Mucosa of rectum (tissue), 2 donors: ENCODE data around the gene IQGAP3.

Source experiments
- H3K27ac ChIP-seq, 2 donors: one replicate each; pipeline ENCODE4 v1.7.0; 2013; ENCODE audit warnings: inconsistent platforms in 2 of 2, low read depth in 2 of 2, low read length in 2 of 2
- H3K27me3 ChIP-seq, 2 donors: one replicate each; pipeline ENCODE4 v1.7.0; 2013; ENCODE audit warnings: low read length in 2 of 2; ENCODE audit not compliant: control insufficient read depth in 2 of 2, insufficient read depth in 2 of 2
- H3K36me3 ChIP-seq, 2 donors: one replicate each; pipeline ENCODE4 v1.7.0; 2013; ENCODE audit warnings: low read length in 2 of 2; ENCODE audit not compliant: control insufficient read depth in 2 of 2, insufficient read depth in 2 of 2
- H3K4me1 ChIP-seq, 2 donors: one replicate each; pipeline ENCODE4 v1.7.0; 2013; ENCODE audit warnings: low read length in 2 of 2, mild to moderate bottlenecking in 1 of 2; ENCODE audit not compliant: control insufficient read depth in 2 of 2, insufficient read depth in 2 of 2
- H3K4me3 ChIP-seq, 2 donors: one replicate each; pipeline ENCODE4 v1.7.0; 2013; ENCODE audit warnings: low read length in 2 of 2
- H3K9ac ChIP-seq, 2 donors: one replicate each; pipeline ENCODE4 v1.7.0; 2013; ENCODE audit warnings: low read length in 2 of 2, low read depth in 1 of 2, mild to moderate bottlenecking in 1 of 2
- H3K9me3 ChIP-seq, 2 donors: one replicate each; pipeline ENCODE4 v1.7.0; 2013; ENCODE audit warnings: low read length in 2 of 2; ENCODE audit not compliant: control insufficient read depth in 2 of 2
- donor health status: healthy.
- donor health status: Normal muscosa, but diverticular disease.

Gene IQGAP3

DNA sequence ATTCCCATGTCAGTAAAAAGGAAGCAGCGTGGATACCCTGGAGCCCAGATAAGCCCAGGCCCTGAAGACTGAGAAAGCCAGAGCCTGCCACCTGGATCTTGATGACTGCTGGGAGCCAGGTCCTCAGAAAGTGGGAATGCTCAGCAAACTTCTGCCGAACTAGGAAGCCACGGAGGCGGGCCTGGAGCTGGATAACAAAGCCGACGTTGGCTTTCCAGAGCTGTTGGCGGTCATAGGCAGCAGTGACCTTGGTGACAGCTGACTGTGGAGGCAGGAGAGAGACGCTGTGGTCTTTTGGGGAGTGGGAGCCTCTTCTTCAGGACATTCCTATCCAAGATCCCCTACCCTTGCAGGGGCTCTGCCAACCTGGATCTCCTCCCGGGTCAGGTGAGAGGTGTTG is 24.4 kb downstream of the IQGAP3 start:
- H3K9ac ChIP-seq = no peak overlapping the region
- no peaks in the 10 kb centered on the region for H3K9me3 ChIP-seq
- no peaks in the 10 kb centered on the region for H3K36me3 ChIP-seq

DNA sequence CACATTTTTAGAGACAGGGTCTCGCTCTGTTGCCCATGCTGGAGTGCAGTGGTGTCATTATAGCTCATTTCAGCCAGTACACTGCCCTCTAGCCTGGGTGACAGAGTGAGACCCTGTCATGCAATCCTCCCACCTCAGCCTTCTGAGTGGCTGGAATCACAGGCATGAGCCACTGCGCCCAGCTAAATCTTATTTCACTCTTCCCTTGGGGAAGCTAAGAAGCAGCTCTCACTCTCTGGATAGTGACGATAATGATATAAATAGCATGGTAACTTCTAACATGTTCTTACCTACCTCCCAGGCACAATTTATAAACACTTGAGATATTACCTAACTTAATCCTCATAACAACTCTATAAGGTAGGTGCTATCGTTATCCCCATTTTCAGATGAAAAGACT is 24.9 kb downstream of the IQGAP3 start:
- Histone ChIP-seq H3K27ac (no peak overlapping the region), H3K27me3 (no peaks in the 10 kb centered on the region), H3K9ac (no peak overlapping the region), H3K9me3 (no peaks in the 10 kb centered on the region), H3K4me3 (no peak overlapping the region), H3K4me1 (no peaks in the 10 kb centered on the region), H3K36me3 (no peaks in the 10 kb centered on the region)

More for the DNA sequence above, 24.4 kb downstream of the IQGAP3 start:
- Histone ChIP-seq H3K4me3 (no peak overlapping the region), H3K4me1 (no peaks in the 10 kb centered on the region), H3K27ac (no peak overlapping the region), H3K27me3 (no peaks in the 10 kb centered on the region)

DNA sequence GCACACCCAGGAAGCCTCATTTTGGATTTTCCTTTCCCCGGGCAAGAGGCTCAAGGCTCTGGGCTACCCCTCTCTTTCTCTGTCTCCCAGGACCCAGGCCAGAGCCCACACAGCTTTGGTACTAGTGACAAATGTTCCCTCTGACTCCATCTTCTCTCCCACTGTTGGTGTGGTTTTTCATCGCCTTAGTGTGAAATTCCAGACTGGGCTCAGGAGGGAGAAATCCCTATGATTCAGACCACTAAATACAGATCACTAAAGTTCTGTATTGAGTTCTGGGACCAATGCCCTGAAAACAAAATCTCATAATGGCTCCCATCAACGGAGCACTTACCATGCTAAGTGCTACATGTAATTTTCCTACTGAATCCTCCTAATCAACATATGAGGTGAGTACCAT is 26.1 kb downstream of the IQGAP3 start:
- Histone ChIP-seq H3K27ac (no peak overlapping the region), H3K27me3 (no peaks in the 10 kb centered on the region), H3K9ac (no peak overlapping the region), H3K4me1 (no peaks in the 10 kb centered on the region), H3K36me3 (no peaks in the 10 kb centered on the region), H3K9me3 (no peaks in the 10 kb centered on the region), H3K4me3 (no peak overlapping the region)

DNA sequence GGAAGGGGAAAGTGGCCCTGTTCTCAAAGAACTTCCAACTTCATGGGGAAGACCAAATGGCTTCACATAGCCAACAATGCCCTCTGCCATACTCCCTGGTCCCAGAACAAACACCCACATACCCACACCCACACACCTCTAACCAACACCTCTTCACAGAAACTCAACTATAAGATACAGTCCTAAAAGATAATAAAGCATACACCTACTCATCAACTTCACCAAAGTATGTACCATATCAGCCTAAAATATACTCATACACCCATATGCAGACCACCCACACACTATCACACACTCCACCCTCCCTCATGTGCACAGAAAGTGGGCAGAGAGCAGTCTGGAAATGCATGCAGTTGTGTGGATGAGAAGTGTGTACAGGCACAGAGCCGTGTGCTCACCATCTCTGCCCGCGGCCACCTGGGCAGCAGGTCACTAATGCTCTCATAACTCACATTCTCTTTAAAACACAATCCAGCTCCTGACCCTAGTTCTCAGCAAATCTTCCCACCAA is 27.7 kb downstream of the IQGAP3 start:
- no peak overlapping the region for H3K4me3 ChIP-seq
- H3K27ac ChIP-seq = no peak overlapping the region
- no peaks in the 10 kb centered on the region for H3K4me1 ChIP-seq
- H3K36me3 ChIP-seq = no peaks in the 10 kb centered on the region
- H3K9me3 ChIP-seq = no peaks in the 10 kb centered on the region
- no peaks in the 10 kb centered on the region for H3K27me3 ChIP-seq
- H3K9ac ChIP-seq = no peak overlapping the region

DNA sequence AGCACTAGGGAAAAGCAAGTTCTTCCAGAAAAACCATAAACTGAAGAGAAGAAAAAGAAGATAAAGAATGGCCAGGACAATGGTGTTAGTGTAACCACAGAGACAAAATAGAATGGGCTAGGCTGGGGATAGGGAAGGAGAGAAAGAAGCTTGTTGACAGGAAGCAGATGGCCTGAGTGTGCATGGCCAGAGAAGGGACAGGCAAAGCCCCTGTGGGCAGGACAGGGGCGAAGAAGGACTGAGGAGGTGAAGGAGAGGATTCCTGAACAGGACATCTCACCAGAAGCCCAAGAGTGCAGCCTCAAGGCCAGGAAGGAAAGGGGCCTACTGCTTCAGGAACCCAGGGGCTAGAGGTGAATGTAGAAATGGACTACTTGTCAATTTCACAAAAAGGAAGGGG is 29.3 kb downstream of the IQGAP3 start:
- Histone ChIP-seq H3K4me1 (no peaks in the 10 kb centered on the region), H3K4me3 (no peak overlapping the region), H3K27ac (no peak overlapping the region), H3K9me3 (no peaks in the 10 kb centered on the region), H3K27me3 (no peaks in the 10 kb centered on the region), H3K9ac (no peak overlapping the region), H3K36me3 (peaks cover 0 to 2% of the 10 kb centered on the region in 2 donors)

DNA sequence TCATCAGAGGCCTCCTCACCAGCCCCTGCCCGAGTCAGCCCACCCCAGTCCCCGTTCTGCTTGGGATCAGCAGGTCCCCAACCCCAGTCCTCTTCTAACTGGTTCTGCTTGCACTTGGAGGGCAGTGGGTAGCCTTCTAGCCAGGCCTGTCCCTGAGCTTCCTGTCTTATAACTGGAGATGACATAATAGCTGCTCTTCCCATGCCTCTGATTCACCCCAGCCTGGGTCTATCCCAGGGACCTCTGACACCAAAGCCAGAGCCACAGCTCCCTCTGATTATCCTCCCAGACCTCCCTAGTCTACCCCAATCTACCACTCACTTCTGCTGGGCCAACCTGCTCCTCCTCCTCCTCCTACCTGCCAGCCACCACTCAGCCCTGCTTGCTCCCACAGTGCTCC is 31.4 kb downstream of the IQGAP3 start:
- peaks cover 2 to 3% of the 10 kb centered on the region in 2 donors for H3K36me3 ChIP-seq
- H3K27ac ChIP-seq = no peak overlapping the region
- H3K9ac ChIP-seq = no peak overlapping the region
- no peaks in the 10 kb centered on the region for H3K27me3 ChIP-seq
- no peak overlapping the region for H3K4me3 ChIP-seq
- H3K4me1 ChIP-seq = no peaks in the 10 kb centered on the region
- H3K9me3 ChIP-seq = no peaks in the 10 kb centered on the region

DNA sequence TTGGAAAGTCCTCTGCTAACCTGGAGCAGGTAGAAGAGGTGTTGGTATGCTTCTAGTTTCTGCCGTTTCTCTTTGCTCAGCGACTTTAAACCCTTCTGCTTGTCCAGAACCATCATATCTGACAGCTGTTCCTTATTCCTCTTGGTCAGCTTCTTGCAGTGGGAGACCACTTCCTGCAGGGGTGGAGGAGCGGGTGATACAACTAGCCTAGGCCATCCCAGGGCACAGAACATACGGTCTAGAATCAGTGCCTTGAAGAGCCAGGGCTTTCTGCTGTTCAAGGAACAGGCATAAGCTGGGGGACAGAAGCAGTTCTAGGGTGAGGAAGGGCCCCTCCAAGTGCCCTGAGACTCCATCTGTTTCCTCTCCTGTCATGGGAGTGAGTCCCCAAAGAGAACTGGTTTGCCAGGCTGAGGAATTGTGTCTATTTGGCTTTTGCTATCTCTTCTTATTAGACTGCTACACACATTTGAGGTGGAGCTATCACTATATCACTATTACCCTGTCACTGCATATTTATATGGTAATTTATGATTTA is 32.5 kb downstream of the IQGAP3 start:
- Histone ChIP-seq H3K9me3 (no peaks in the 10 kb centered on the region), H3K4me3 (no peak overlapping the region), H3K9ac (no peak overlapping the region), H3K27me3 (no peaks in the 10 kb centered on the region), H3K4me1 (no peaks in the 10 kb centered on the region), H3K36me3 (peaks cover 2 to 3% of the 10 kb centered on the region in 2 donors), H3K27ac (no peak overlapping the region)

DNA sequence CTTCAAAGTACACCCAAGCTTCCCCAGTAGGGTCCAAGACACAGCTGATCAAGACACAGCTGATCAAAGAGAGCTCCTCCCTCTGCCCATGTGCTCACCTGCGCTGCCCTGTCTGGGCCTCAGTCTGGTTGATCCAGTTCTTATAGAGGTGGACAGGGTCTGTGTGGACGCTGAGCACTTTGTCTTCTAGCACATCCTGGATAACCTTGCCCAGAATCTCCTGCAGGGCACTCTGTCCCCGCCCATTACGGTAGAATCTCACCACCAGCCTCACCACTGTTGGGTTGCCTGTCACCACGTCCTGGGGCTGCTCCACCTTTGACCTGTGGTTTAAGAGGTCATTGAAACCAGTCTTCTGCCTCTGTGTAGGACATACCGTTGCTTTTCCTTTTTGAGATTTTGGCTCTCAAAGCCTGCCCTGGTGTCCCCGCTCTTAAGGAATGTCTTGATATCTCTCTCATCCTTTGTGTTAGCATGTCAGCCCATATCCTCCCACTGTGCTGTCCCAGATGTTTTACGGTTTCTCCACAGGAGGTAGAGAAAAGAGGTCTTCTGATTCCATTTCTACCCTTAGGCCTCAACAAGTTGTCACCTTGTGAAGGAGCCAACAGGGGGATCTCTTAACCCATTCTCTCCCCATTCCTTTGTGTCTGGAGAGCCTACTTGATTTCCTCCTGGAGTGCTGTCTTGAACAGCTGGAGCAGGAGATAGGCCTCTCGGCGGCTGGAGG is 33.5 kb downstream of the IQGAP3 start:
- Histone ChIP-seq H3K4me3 (no peak overlapping the region), H3K36me3 (peaks cover 2 to 3% of the 10 kb centered on the region in 2 donors), H3K9ac (no peak overlapping the region), H3K4me1 (no peaks in the 10 kb centered on the region), H3K27ac (no peak overlapping the region), H3K27me3 (no peaks in the 10 kb centered on the region), H3K9me3 (no peaks in the 10 kb centered on the region)

DNA sequence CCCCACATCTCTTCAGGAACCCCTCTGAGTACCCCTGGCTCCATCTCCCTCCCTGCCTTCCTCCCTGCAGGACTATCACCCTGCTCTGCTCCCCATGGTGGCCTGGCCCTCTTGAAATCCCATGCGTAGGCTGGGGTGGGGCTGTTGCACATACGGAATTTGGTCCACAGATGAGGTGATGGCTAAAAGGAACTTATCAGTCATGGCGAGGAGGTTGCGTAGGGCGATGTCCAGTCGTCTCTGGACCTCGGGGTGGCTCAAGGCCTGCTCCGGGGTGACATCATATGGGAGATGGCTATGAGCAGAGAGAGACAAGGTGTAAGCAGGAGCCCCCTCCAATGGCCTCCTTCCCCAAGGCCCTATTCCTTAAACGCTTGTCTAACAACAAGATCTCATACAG is 35.3 kb downstream of the IQGAP3 start:
- Histone ChIP-seq H3K9me3 (no peaks in the 10 kb centered on the region), H3K4me1 (no peaks in the 10 kb centered on the region), H3K9ac (no peak overlapping the region), H3K4me3 (no peak overlapping the region), H3K27ac (no peak overlapping the region), H3K36me3 (peaks cover 2 to 3% of the 10 kb centered on the region in 2 donors), H3K27me3 (no peaks in the 10 kb centered on the region)

DNA sequence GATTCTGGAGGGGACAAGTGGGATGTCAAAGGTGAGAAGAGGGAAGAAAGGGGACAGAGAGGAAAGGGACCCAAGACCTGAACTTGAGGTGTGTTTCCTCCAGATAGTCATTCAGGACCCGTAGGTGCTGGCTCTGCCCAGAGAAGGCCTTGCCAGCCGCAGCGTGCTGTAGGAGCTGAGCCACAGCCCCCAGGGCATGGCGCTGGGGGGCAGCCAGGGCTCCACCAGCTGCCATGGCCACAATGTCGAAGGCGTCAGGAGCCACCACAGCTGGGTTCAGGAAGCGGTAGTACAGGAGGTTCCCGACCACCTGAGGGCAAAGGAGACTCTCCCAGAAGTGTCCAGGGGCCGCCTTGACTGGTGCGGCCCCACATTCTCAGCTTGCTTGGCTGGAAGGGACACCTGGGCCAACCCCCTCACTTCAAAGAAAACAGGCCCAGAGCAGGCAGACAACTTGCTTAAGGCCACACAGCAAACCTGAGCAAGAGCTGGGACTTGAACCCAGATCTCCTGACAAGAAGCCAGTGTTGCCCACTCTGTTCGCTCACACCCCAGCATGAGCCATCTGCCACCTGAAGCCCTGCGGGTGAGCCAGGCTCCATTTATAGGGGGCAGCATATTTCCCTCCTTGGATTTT is 37.8 kb downstream of the IQGAP3 start:
- no peaks in the 10 kb centered on the region for H3K27me3 ChIP-seq
- H3K4me3 ChIP-seq = no peak overlapping the region
- no peak overlapping the region for H3K9ac ChIP-seq
- H3K4me1 ChIP-seq = no peaks in the 10 kb centered on the region
- no peak overlapping the region for H3K27ac ChIP-seq
- H3K36me3 ChIP-seq = peaks cover 2 to 5% of the 10 kb centered on the region in 2 donors
- H3K9me3 ChIP-seq = no peaks in the 10 kb centered on the region
